Measurements from ENCODE around the gene HMGCL. TPM values are rescaled to one million over a fixed set of nuclear protein-coding genes. Genes with fewer than 3 reads are reported as not detected.

HMGCL gene
- polyA plus RNA-seq, 1 donor = 66.3 TPM

GRCh38 chr1:23757812-23758211 is 67.4 kb downstream of the HMGCL start:
- H3K9me3 ChIP-seq (ENCODE audit: control insufficient read depth, low read depth, low read length) = no peaks in the 10 kb centered on the region
- H3K27ac ChIP-seq (ENCODE audit: low read length) = no peak overlapping the region
- DNase-seq = no peak
- no CpG with 5 or more reads among the region's 1 CpG for WGBS (ENCODE audit: insufficient coverage, low lambda C conversion rate)
- no peak overlapping the region for H3K4me3 ChIP-seq (ENCODE audit: low read length)
- no peaks in the 10 kb centered on the region for H3K27me3 ChIP-seq (ENCODE audit: control insufficient read depth, insufficient read depth, low read length)
- H3K36me3 ChIP-seq (ENCODE audit: control insufficient read depth, insufficient read depth, low read length) = peaks cover 93% of the 10 kb centered on the region
- H3K4me1 ChIP-seq (ENCODE audit: control insufficient read depth, insufficient read depth, low read length) = no peaks in the 10 kb centered on the region

DNA sequence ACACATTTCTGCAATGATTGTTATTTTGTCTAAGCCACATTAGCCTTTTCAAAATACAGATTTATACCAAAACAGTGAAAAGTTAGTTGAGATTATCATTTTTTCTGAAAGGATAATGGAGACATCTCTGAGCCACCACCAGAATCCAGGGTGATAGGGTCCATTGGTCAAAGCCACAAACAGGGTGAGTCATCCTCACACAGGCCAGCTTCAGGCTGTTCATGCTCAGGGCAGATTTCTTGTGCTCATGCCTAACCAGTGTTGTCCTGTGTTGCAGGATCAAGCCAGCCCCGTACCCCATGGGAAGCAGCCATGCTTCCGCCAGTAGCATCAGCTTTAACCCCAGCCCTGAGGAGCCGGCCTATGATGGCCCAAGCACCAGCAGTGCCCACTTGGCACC is 68.6 kb downstream of the HMGCL start:
- no CpG with 5 or more reads among the region's 3 CpGs for WGBS (ENCODE audit: insufficient coverage, low lambda C conversion rate)

GRCh38 chr1:23752909-23753308 is 72.3 kb downstream of the HMGCL start:
- H3K36me3 ChIP-seq (ENCODE audit: control insufficient read depth, insufficient read depth, low read length) = peaks cover 74% of the 10 kb centered on the region
- H3K9me3 ChIP-seq (ENCODE audit: control insufficient read depth, low read depth, low read length) = no peaks in the 10 kb centered on the region
- WGBS (ENCODE audit: insufficient coverage, low lambda C conversion rate) = no CpG with 5 or more reads among the region's 1 CpG
- H3K27me3 ChIP-seq (ENCODE audit: control insufficient read depth, insufficient read depth, low read length) = no peaks in the 10 kb centered on the region
- DNase-seq = no peak
- no peak overlapping the region for H3K27ac ChIP-seq (ENCODE audit: low read length)
- H3K4me1 ChIP-seq (ENCODE audit: control insufficient read depth, insufficient read depth, low read length) = no peaks in the 10 kb centered on the region
- H3K4me3 ChIP-seq (ENCODE audit: low read length) = no peak overlapping the region

More for the DNA sequence above, 68.6 kb downstream of the HMGCL start:
- no peaks in the 10 kb centered on the region for H3K27me3 ChIP-seq (ENCODE audit: control insufficient read depth, insufficient read depth, low read length)
- peaks cover 95% of the 10 kb centered on the region for H3K36me3 ChIP-seq (ENCODE audit: control insufficient read depth, insufficient read depth, low read length)
- no peak for DNase-seq
- H3K27ac ChIP-seq (ENCODE audit: low read length) = no peak overlapping the region
- no peak overlapping the region for H3K4me3 ChIP-seq (ENCODE audit: low read length)
- no peaks in the 10 kb centered on the region for H3K9me3 ChIP-seq (ENCODE audit: control insufficient read depth, low read depth, low read length)
- H3K4me1 ChIP-seq (ENCODE audit: control insufficient read depth, insufficient read depth, low read length) = no peaks in the 10 kb centered on the region

Other genes with a start within 250 kb of the HMGCL start
- 3,237 TPM for gene RPL11, start 133.6 kb downstream of the HMGCL start, polyA plus RNA-seq
- gene ELOA, start 82.0 kb downstream of the HMGCL start, polyA plus RNA-seq = 26.3 TPM
- 61.8 TPM for gene PITHD1, start 47.0 kb downstream of the HMGCL start, polyA plus RNA-seq
- 75.7 TPM for gene LYPLA2, start 34.3 kb downstream of the HMGCL start, polyA plus RNA-seq
- gene GALE, start 24.7 kb downstream of the HMGCL start, polyA plus RNA-seq = 118 TPM
- 68.2 TPM for gene FUCA1, start 42.9 kb upstream of the HMGCL start, polyA plus RNA-seq
- 0.06 TPM for gene CNR2, start 87.9 kb upstream of the HMGCL start, polyA plus RNA-seq
- 165 TPM for gene PNRC2, start 134.4 kb upstream of the HMGCL start, polyA plus RNA-seq
- gene SRSF10, start 154.9 kb upstream of the HMGCL start, polyA plus RNA-seq = 169 TPM

Measured in large intestine (tissue), 3 donors.